Inflammatory macrophage treated with lipopolysaccharide for 4 hours (primary cell): Measurements from ENCODE around the gene PDIA6.
"Not testable (repeated sequence)": the region's sequence is repeated elsewhere in the genome, so short reads cannot be mapped to it uniquely, and the experiment has no call there.

Experiments used
- DNase-seq: peaks from one replicate; pipeline ENCODE4 v3.0.0-alpha.2; 2020

The PDIA6 gene

GRCh38 chr2:10806543-10806942 lies 6.0 kb downstream of the PDIA6 start:
- DNase-seq, result no peak

GRCh38 chr2:10805990-10806389 lies 6.6 kb downstream of the PDIA6 start:
- DNase-seq, result not testable (repeated sequence)

GRCh38 chr2:10802657-10803056 lies 9.9 kb downstream of the PDIA6 start:
- no peak for DNase-seq

GRCh38 chr2:10800163-10800562 lies 12.4 kb downstream of the PDIA6 start:
- no peak for DNase-seq

GRCh38 chr2:10798783-10799182 lies 13.8 kb downstream of the PDIA6 start:
- no peak for DNase-seq

- DNase-seq, result no peak
Measured at GRCh38 chr2:10796703-10797102, 15.9 kb downstream of the PDIA6 start.

GRCh38 chr2:10795508-10796046 lies 17.0 kb downstream of the PDIA6 start:
- DNase-seq, result no peak

- DNase-seq, result no peak
Measured at GRCh38 chr2:10794876-10795275, 17.7 kb downstream of the PDIA6 start.

GRCh38 chr2:10793816-10794215 lies 18.8 kb downstream of the PDIA6 start:
- no peak for DNase-seq

GRCh38 chr2:10792660-10793400 lies 19.8 kb downstream of the PDIA6 start:
- no peak for DNase-seq

- DNase-seq, result no peak
Measured at GRCh38 chr2:10792001-10792634, 20.5 kb downstream of the PDIA6 start.

GRCh38 chr2:10790228-10790973 lies 22.2 kb downstream of the PDIA6 start:
- DNase-seq, result no peak

GRCh38 chr2:10788855-10789254 lies 23.7 kb downstream of the PDIA6 start:
- DNase-seq, result no peak

- DNase-seq, result peak; percentile 22
Measured at GRCh38 chr2:10787176-10787968, 25.2 kb downstream of the PDIA6 start.

- no peak for DNase-seq
Measured at GRCh38 chr2:10786240-10786982, 26.2 kb downstream of the PDIA6 start.

GRCh38 chr2:10785260-10785659 lies 27.3 kb downstream of the PDIA6 start:
- DNase-seq, result no peak

- no peak for DNase-seq
Measured at GRCh38 chr2:10784719-10785118, 27.9 kb downstream of the PDIA6 start.

- DNase-seq, result no peak
Measured at GRCh38 chr2:10783421-10783820, 29.2 kb downstream of the PDIA6 start.

GRCh38 chr2:10781746-10782145 lies 30.8 kb downstream of the PDIA6 start:
- no peak for DNase-seq

GRCh38 chr2:10780821-10781220 lies 31.8 kb downstream of the PDIA6 start:
- DNase-seq, result not testable (repeated sequence)

- DNase-seq, result no peak
Measured at GRCh38 chr2:10780491-10780820, 32.1 kb downstream of the PDIA6 start.
